ENCODE measurements around the gene ENO2.

- TF ChIP-seq EZH2phosphoT487 (IDR thresholded peaks at IDR 0.05; ENCODE audit: low read depth): no peak
- TF ChIP-seq CTCF (IDR thresholded peaks at IDR 0.05; ENCODE audit: low read depth, low read length): peak; percentile 8; the same call in 1 of the 2 replicates
These were observed 5.2 kb downstream of the ENO2 start for GRCh38 chr12:6919588-6919987.

All from OCI-LY3 (cell line).